Measurements from ENCODE around the gene NEK4. TPM values are rescaled to one million over a fixed set of nuclear protein-coding genes. Genes with fewer than 3 reads are reported as not detected.
A peak's percentile ranks its signal among the peaks of the same experiment; 100 is the strongest.

NEK4 gene
- total and polyA plus RNA-seq, 10 of the 15 experiments (the other 5 are each of a cell fraction or from before 2014, with no cell fraction given) = 7.0 to 29.1 (median 16.4) TPM

GRCh38 chr3:52779837-52780585 is 9.3 kb upstream of the NEK4 start (continued):
- TF ChIP-seq NKRF (conservative IDR thresholded peaks at IDR 0.05) (no peak), HDAC2 (IDR thresholded peaks at IDR 0.05) (no peak), IKZF1 (conservative IDR thresholded peaks at IDR 0.05) (peak; percentile 82; the same call in 1 of the 2 replicates), ZNF384 (IDR thresholded peaks at IDR 0.05; ENCODE audit: borderline replicate concordance, low read depth, low read length) (no peak), TCF3 (IDR thresholded peaks at IDR 0.05; ENCODE audit: borderline replicate concordance, insufficient read depth, low read depth, low read length) (no peak), RUNX3 (IDR thresholded peaks at IDR 0.05; ENCODE audit: low read length) (no peak), ZBTB4 (CRISPR knock-in tag; IDR thresholded peaks at IDR 0.05) (no peak), GATAD2B (conservative IDR thresholded peaks at IDR 0.05; ENCODE audit: low read depth) (0 out of 2 replicates have a peak, but pooled peaks have one; percentile 21), CTCF (IDR thresholded peaks at IDR 0.05 in 2 of 3, conservative IDR thresholded peaks at IDR 0.05 in 1 of 3; ENCODE audit: control insufficient read depth in 2 of 3, extremely low read depth in 1 of 3, insufficient read depth in 1 of 3, low read depth in 3 of 3, low read length in 3 of 3) (no peak), IKZF2 (IDR thresholded peaks at IDR 0.05) (peak; percentile 3 to 83; a peak in 3 of 4 replicates), SIX5 (IDR thresholded peaks at IDR 0.05; ENCODE audit: low read depth, low read length, severe bottlenecking) (no peak), SMARCA5 (IDR thresholded peaks at IDR 0.05) (peak; percentile 65; the same call in 1 of the 2 replicates), BCL11A (IDR thresholded peaks at IDR 0.05; ENCODE audit: low read depth, low read length) (no peak), DPF2 (IDR thresholded peaks at IDR 0.05) (peak; percentile 93), MAX (IDR thresholded peaks at IDR 0.05; ENCODE audit: low read depth, low read length) (no peak), HCFC1 (IDR thresholded peaks at IDR 0.05; ENCODE audit: low read length) (no peak), RBBP5 (conservative IDR thresholded peaks at IDR 0.05) (no peak), IRF3 (IDR thresholded peaks at IDR 0.05) (no peak), RAD21 (IDR thresholded peaks at IDR 0.05; ENCODE audit: insufficient read depth, low read depth, low read length) (no peak), BHLHE40 (IDR thresholded peaks at IDR 0.05; ENCODE audit: borderline replicate concordance in 1 of 2, low read depth in 2 of 2, low read length in 1 of 2) (no peak)

Measured in GM12878 (cell line).